Suprapubic skin (tissue), 4 donors: Measurements from ENCODE around the gene MRPL9. TPM values are rescaled to one million over a fixed set of nuclear protein-coding genes. Genes with fewer than 3 reads are reported as not detected.
A peak's percentile ranks its signal among the peaks of the same experiment; 100 is the strongest.

Experiments
- DNase-seq, 2 donors: peaks; one replicate each; pipeline ENCODE4 v3.0.0-alpha.2; 2019; ENCODE audit warnings: low spot score in 2 of 2
- H3K27ac ChIP-seq: fragments of 200-600 bp; sonication (generic); one replicate; pipeline ENCODE4 v1.5.1; 2019
- H3K27me3 ChIP-seq: fragments of 200-600 bp; sonication (generic); one replicate; pipeline ENCODE4 v1.5.1; 2019
- H3K36me3 ChIP-seq: fragments of 200-600 bp; sonication (generic); one replicate; pipeline ENCODE4 v1.5.1; 2019
- H3K4me1 ChIP-seq: fragments of 200-600 bp; sonication (generic); one replicate; pipeline ENCODE4 v1.5.1; 2019
- H3K4me3 ChIP-seq: fragments of 200-600 bp; sonication (generic); one replicate; pipeline ENCODE4 v1.5.1; 2019; ENCODE audit warnings: mild to moderate bottlenecking
- H3K9me3 ChIP-seq: fragments of 200-600 bp; sonication (generic); one replicate; pipeline ENCODE4 v1.5.1; 2019
- EP300 ChIP-seq: sonication (generic); formaldehyde crosslinking; IDR thresholded peaks from one replicate; pipeline ENCODE4 v1.6.1; 2017; ENCODE audit warnings: antibody characterized with exemption
- POLR2A ChIP-seq, 2 donors: fragments of 450-650 bp; IDR thresholded peaks; one replicate each; pipeline ENCODE4 v1.6.1; 2017; ENCODE audit warnings: antibody characterized with exemption in 2 of 2, mild to moderate bottlenecking in 2 of 2, moderate library complexity in 2 of 2
- POLR2AphosphoS5 ChIP-seq, 3 donors: sonication (generic); formaldehyde crosslinking; IDR thresholded peaks; one replicate each; pipeline ENCODE4 v1.6.1; 2017; ENCODE audit warnings: antibody characterized with exemption in 3 of 3
- WGBS: methylation state at CpG from one replicate; pipeline ENCODE4 v1.1.5; 2018; 5-methylcytosine and 5-hydroxymethylcytosine counted together
- total RNA-seq, 4 donors: library from RNA; depleted of rRNA; stranded (reverse); fragments of >200 nt; gene quantifications; one replicate each; pipeline ENCODE4 v1.1.0, GENCODE V29; 2016
- TF ChIP-seq, protein P1 (sequence below), 2 donors: fragments of 200-600 bp in 1 of 2; fragments of 450-650 bp in 1 of 2; sonication (generic) in 1 of 2; IDR thresholded peaks; one replicate each; pipeline ENCODE4 v1.5.1; 2016 to 2019; ENCODE audit warnings: antibody characterized with exemption in 2 of 2, mild to moderate bottlenecking in 1 of 2, moderate library complexity in 1 of 2

The MRPL9 gene
- total RNA-seq: 10 to 100 TPM; 52.8 to 77.5 (median 59.4) TPM

- TF ChIP-seq EP300: no peak
- TF ChIP-seq POLR2AphosphoS5 (IDR thresholded peaks at IDR 0.05): peak in 1 of 3 donors; percentile 65
- TF ChIP-seq, protein P1, sequence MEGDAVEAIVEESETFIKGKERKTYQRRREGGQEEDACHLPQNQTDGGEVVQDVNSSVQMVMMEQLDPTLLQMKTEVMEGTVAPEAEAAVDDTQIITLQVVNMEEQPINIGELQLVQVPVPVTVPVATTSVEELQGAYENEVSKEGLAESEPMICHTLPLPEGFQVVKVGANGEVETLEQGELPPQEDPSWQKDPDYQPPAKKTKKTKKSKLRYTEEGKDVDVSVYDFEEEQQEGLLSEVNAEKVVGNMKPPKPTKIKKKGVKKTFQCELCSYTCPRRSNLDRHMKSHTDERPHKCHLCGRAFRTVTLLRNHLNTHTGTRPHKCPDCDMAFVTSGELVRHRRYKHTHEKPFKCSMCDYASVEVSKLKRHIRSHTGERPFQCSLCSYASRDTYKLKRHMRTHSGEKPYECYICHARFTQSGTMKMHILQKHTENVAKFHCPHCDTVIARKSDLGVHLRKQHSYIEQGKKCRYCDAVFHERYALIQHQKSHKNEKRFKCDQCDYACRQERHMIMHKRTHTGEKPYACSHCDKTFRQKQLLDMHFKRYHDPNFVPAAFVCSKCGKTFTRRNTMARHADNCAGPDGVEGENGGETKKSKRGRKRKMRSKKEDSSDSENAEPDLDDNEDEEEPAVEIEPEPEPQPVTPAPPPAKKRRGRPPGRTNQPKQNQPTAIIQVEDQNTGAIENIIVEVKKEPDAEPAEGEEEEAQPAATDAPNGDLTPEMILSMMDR (IDR thresholded peaks at IDR 0.05): no peak
- peak in 1 of 2 donors; percentile 65 for TF ChIP-seq POLR2A (IDR thresholded peaks at IDR 0.05)
- Histone ChIP-seq H3K27ac (peak within 1 kb of the TSS; percentile 94), H3K27me3 (no peaks in the 10 kb centered on the region), H3K4me3 (peak within 1 kb of the TSS; percentile 90), H3K9me3 (no peaks in the 10 kb centered on the region), H3K4me1 (peaks cover 18% of the 10 kb centered on the region), H3K36me3 (peaks cover 33% of the 10 kb centered on the region)
- WGBS: 2% methylated on average over 26 of the region's 68 CpGs
- peak; percentile 83 to 88 for DNase-seq
Measured at GRCh38 chr1:151762941-151763921, at the start of gene MRPL9. Gene MRPL9, minus strand, starts transcription at chr1:151763496. Its CDS starts 17 bp downstream, at chr1:151763479.

- 84% methylated on average over 9 of the region's 9 CpGs for WGBS
- H3K36me3 ChIP-seq: peaks cover 7% of the 10 kb centered on the region
Measured at GRCh38 chr1:151811181-151811580, 47.9 kb upstream of the MRPL9 start.

GRCh38 chr1:151809985-151810556, 46.8 kb upstream of the MRPL9 start:
- no peak overlapping the region for H3K4me3 ChIP-seq
- WGBS: 94% methylated on average over 1 of the region's 1 CpG
- no peaks in the 10 kb centered on the region for H3K27me3 ChIP-seq
- no peak overlapping the region for H3K27ac ChIP-seq
- peaks cover 4% of the 10 kb centered on the region for H3K36me3 ChIP-seq
- no peaks in the 10 kb centered on the region for H3K9me3 ChIP-seq
- TF ChIP-seq POLR2A (IDR thresholded peaks at IDR 0.05): no peak
- TF ChIP-seq POLR2AphosphoS5 (IDR thresholded peaks at IDR 0.05): no peak
- H3K4me1 ChIP-seq: peaks cover 4% of the 10 kb centered on the region
- peak in 1 of 2 donors; percentile 6 for DNase-seq

More at GRCh38 chr1:151811181-151811580, 47.9 kb upstream of the MRPL9 start:
- TF ChIP-seq EP300: no peak
- TF ChIP-seq POLR2AphosphoS5 (IDR thresholded peaks at IDR 0.05): no peak
- TF ChIP-seq, protein P1 (IDR thresholded peaks at IDR 0.05): no peak
- no peak for TF ChIP-seq POLR2A (IDR thresholded peaks at IDR 0.05)
- no peaks in the 10 kb centered on the region for H3K27me3 ChIP-seq
- H3K4me1 ChIP-seq: peaks cover 4% of the 10 kb centered on the region
- no peak overlapping the region for H3K27ac ChIP-seq
- DNase-seq: no peak
- H3K9me3 ChIP-seq: no peaks in the 10 kb centered on the region
- H3K4me3 ChIP-seq: no peak overlapping the region

- H3K27ac ChIP-seq: no peak overlapping the region
- DNase-seq: peak in 1 of 2 donors; percentile 31
- TF ChIP-seq, protein P1 (IDR thresholded peaks at IDR 0.05): no peak
- H3K36me3 ChIP-seq: no peaks in the 10 kb centered on the region
- no peaks in the 10 kb centered on the region for H3K27me3 ChIP-seq
- H3K4me3 ChIP-seq: no peak overlapping the region
- 69% methylated on average over 8 of the region's 8 CpGs for WGBS
- no peaks in the 10 kb centered on the region for H3K9me3 ChIP-seq
- peaks cover 4% of the 10 kb centered on the region for H3K4me1 ChIP-seq
Measured at GRCh38 chr1:151809290-151809984, 46.1 kb upstream of the MRPL9 start.

DNA sequence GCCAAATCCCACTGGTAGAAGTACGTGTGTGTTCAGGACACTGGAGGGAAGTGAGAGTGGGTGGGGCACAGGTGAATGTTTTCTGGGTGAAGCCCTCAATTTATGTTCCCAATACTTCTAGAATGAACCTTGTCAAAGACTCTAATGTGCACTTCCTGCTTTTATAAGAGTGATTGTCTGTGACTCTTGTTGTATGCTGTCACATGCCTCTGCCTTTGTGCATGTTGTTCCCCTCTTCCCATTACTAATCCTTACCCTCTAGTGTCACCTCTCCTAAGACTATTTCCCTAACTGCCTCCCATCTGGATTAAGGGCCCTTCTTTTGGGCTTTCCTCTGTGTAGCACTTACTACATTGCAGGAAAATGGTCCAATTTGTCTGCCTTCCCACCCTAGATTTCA, 44.5 kb upstream of the MRPL9 start:
- no peaks in the 10 kb centered on the region for H3K36me3 ChIP-seq
- H3K4me3 ChIP-seq: no peak overlapping the region
- no peaks in the 10 kb centered on the region for H3K27me3 ChIP-seq
- H3K27ac ChIP-seq: no peak overlapping the region
- H3K4me1 ChIP-seq: peaks cover 4% of the 10 kb centered on the region
- no peak for DNase-seq
- H3K9me3 ChIP-seq: no peaks in the 10 kb centered on the region
- WGBS: 80% methylated on average over 1 of the region's 1 CpG
- no peak for TF ChIP-seq POLR2AphosphoS5 (IDR thresholded peaks at IDR 0.05)
- TF ChIP-seq, protein P1 (IDR thresholded peaks at IDR 0.05): no peak
- no peak for TF ChIP-seq POLR2A (IDR thresholded peaks at IDR 0.05)
- TF ChIP-seq EP300: no peak
